Stimulated activated CD4-positive, alpha-beta T cell treated with anti-CD3 and anti-CD28 coated beads, Interleukin-1b, Interleukin-23, amount 100 ng/mL, for 48 hours (primary cell): ENCODE results near the gene HSPBP1.

Source experiments
- DNase-seq: peaks from one replicate; pipeline ENCODE4 v3.0.0-alpha.2; 2020

The HSPBP1 gene

GRCh38 chr19:55304980-55305379 lies 25.1 kb upstream of the HSPBP1 start:
- no peak for DNase-seq

- peak; percentile 43 for DNase-seq
Measured at GRCh38 chr19:55304279-55304978, 24.5 kb upstream of the HSPBP1 start.

GRCh38 chr19:55303477-55303876 lies 23.6 kb upstream of the HSPBP1 start:
- no peak for DNase-seq

- no peak for DNase-seq
Measured at GRCh38 chr19:55302318-55302703, 22.4 kb upstream of the HSPBP1 start.

GRCh38 chr19:55301459-55302317 lies 21.8 kb upstream of the HSPBP1 start:
- peak; percentile 92 for DNase-seq

GRCh38 chr19:55300886-55301458 lies 21.1 kb upstream of the HSPBP1 start:
- DNase-seq, result no peak

- DNase-seq, result no peak
Measured at GRCh38 chr19:55299991-55300390, 20.1 kb upstream of the HSPBP1 start.

- DNase-seq, result no peak
Measured at GRCh38 chr19:55297267-55297666, 17.4 kb upstream of the HSPBP1 start.

GRCh38 chr19:55289117-55289796 lies 9.3 kb upstream of the HSPBP1 start:
- no peak for DNase-seq

GRCh38 chr19:55287361-55288079 lies 7.6 kb upstream of the HSPBP1 start:
- no peak for DNase-seq

- DNase-seq, result no peak
Measured at GRCh38 chr19:55285229-55285890, 5.5 kb upstream of the HSPBP1 start.

- DNase-seq, result no peak
Measured at GRCh38 chr19:55284405-55285058, 4.6 kb upstream of the HSPBP1 start.

- peak; percentile 44 for DNase-seq
Measured at GRCh38 chr19:55283548-55284377, 3.9 kb upstream of the HSPBP1 start, which contains the start of gene BRSK1. TSS of gene BRSK1 (plus strand) at chr19:55283997. CDS start at chr19:55284443, 446 bp downstream.

GRCh38 chr19:55279340-55279739 lies 570 bp downstream of the HSPBP1 start:
- no peak for DNase-seq

- DNase-seq, result no peak
Measured at GRCh38 chr19:55278391-55279135, 1.3 kb downstream of the HSPBP1 start.

GRCh38 chr19:55277494-55277893 lies 2.4 kb downstream of the HSPBP1 start:
- no peak for DNase-seq

GRCh38 chr19:55276720-55277430 lies 3.0 kb downstream of the HSPBP1 start:
- no peak for DNase-seq

GRCh38 chr19:55275851-55276719 lies 3.8 kb downstream of the HSPBP1 start:
- DNase-seq, result no peak
